ENCODE data around the gene TLR6.

Gene TLR6

GRCh38 chr4:38896940-38897339 lies 40.3 kb upstream of the TLR6 start:
- no peak overlapping the region for H3K18ac ChIP-seq (ENCODE audit: low read length)
- WGBS, 2 donors (ENCODE audit: extremely low coverage in 2 of 2, insufficient read length in 2 of 2, insufficient replicate concordance in 1 of 2): no CpG with 5 or more reads among the region's 1 CpG
- H3K79me1 ChIP-seq (ENCODE audit: low read depth, low read length): no peaks in the 10 kb centered on the region
- no peak for DNase-seq (ENCODE audit: low spot score)
- no peak overlapping the region for H3K9ac ChIP-seq (ENCODE audit: low read depth, low read length, poor library complexity)
- H3K27me3 ChIP-seq (ENCODE audit: control insufficient read depth in 3 of 3, insufficient read depth in 3 of 3, low read depth in 1 of 3, low read length in 3 of 3): no peaks in the 10 kb centered on the region
- no peaks in the 10 kb centered on the region for H3K9me3 ChIP-seq (replicated peaks in 1 of 2; ENCODE audit: control insufficient read depth in 2 of 2, insufficient read depth in 1 of 2, low read depth in 1 of 2, low read length in 2 of 2)
- no peak overlapping the region for H2AK5ac ChIP-seq (ENCODE audit: low read depth, low read length)
- no peak overlapping the region for H2BK15ac ChIP-seq (ENCODE audit: low read length)
- H2BK5ac ChIP-seq (ENCODE audit: low read length): no peak overlapping the region
- no peak overlapping the region for H3K4me2 ChIP-seq (ENCODE audit: insufficient read depth, low read length, poor library complexity, severe bottlenecking)
- no peak overlapping the region for H3K4ac ChIP-seq (ENCODE audit: low read length)
- no peak overlapping the region for H3K27ac ChIP-seq (replicated peaks; ENCODE audit: low read length)
- H3K4me3 ChIP-seq (ENCODE audit: low read length in 2 of 2): no peak overlapping the region
- no peak overlapping the region for H2BK12ac ChIP-seq (ENCODE audit: low read length)
- no peak overlapping the region for H2BK120ac ChIP-seq (ENCODE audit: low read depth, low read length)
- H3K36me3 ChIP-seq (replicated peaks in 1 of 2; ENCODE audit: control insufficient read depth in 2 of 2, insufficient read depth in 2 of 2, low read length in 2 of 2): no peaks in the 10 kb centered on the region
- no peak overlapping the region for H4K8ac ChIP-seq (ENCODE audit: low read depth, low read length)
- no peak overlapping the region for H4K91ac ChIP-seq (ENCODE audit: low read depth, low read length, poor library complexity)
- no peak overlapping the region for H3K14ac ChIP-seq (ENCODE audit: low read length)
- no peaks in the 10 kb centered on the region for H3K4me1 ChIP-seq (ENCODE audit: control insufficient read depth in 2 of 2, insufficient read depth in 1 of 2, low read depth in 1 of 2, low read length in 2 of 2)
- H3K23ac ChIP-seq (ENCODE audit: low read depth, low read length, poor library complexity): no peak overlapping the region
- no peak overlapping the region for H2AFZ ChIP-seq (ENCODE audit: low read length)

GRCh38 chr4:38894322-38894982 lies 37.8 kb upstream of the TLR6 start:
- no CpG with 5 or more reads among the region's 7 CpGs for WGBS, 2 donors (ENCODE audit: extremely low coverage in 2 of 2, insufficient read length in 2 of 2, insufficient replicate concordance in 1 of 2)
- no peaks in the 10 kb centered on the region for H3K9me3 ChIP-seq (replicated peaks in 1 of 2; ENCODE audit: control insufficient read depth in 2 of 2, insufficient read depth in 1 of 2, low read depth in 1 of 2, low read length in 2 of 2)
- no peak overlapping the region for H3K4me2 ChIP-seq (ENCODE audit: insufficient read depth, low read length, poor library complexity, severe bottlenecking)
- no peak overlapping the region for H2AK5ac ChIP-seq (ENCODE audit: low read depth, low read length)
- no peaks in the 10 kb centered on the region for H3K27me3 ChIP-seq (ENCODE audit: control insufficient read depth in 3 of 3, insufficient read depth in 3 of 3, low read depth in 1 of 3, low read length in 3 of 3)
- no peak overlapping the region for H2BK12ac ChIP-seq (ENCODE audit: low read length)
- no peak overlapping the region for H3K4ac ChIP-seq (ENCODE audit: low read length)
- no peak overlapping the region for H4K8ac ChIP-seq (ENCODE audit: low read depth, low read length)
- no peak overlapping the region for H3K14ac ChIP-seq (ENCODE audit: low read length)
- H3K4me3 ChIP-seq (ENCODE audit: low read length in 2 of 2): no peak overlapping the region
- no peak for DNase-seq (ENCODE audit: low spot score)
- no peak overlapping the region for H2BK15ac ChIP-seq (ENCODE audit: low read length)
- H3K79me1 ChIP-seq (ENCODE audit: low read depth, low read length): no peaks in the 10 kb centered on the region
- H3K4me1 ChIP-seq (ENCODE audit: control insufficient read depth in 2 of 2, insufficient read depth in 1 of 2, low read depth in 1 of 2, low read length in 2 of 2): peaks cover 0 to 1% of the 10 kb centered on the region in 2 donors
- H3K18ac ChIP-seq (ENCODE audit: low read length): no peak overlapping the region
- no peak overlapping the region for H3K23ac ChIP-seq (ENCODE audit: low read depth, low read length, poor library complexity)
- H3K36me3 ChIP-seq (replicated peaks in 1 of 2; ENCODE audit: control insufficient read depth in 2 of 2, insufficient read depth in 2 of 2, low read length in 2 of 2): no peaks in the 10 kb centered on the region
- H3K9ac ChIP-seq (ENCODE audit: low read depth, low read length, poor library complexity): no peak overlapping the region
- no peak overlapping the region for H2BK120ac ChIP-seq (ENCODE audit: low read depth, low read length)
- H2BK5ac ChIP-seq (ENCODE audit: low read length): no peak overlapping the region
- no peak overlapping the region for H4K91ac ChIP-seq (ENCODE audit: low read depth, low read length, poor library complexity)
- H2AFZ ChIP-seq (ENCODE audit: low read length): no peak overlapping the region
- H3K27ac ChIP-seq (replicated peaks; ENCODE audit: low read length): no peak overlapping the region

- no peak overlapping the region for H2BK120ac ChIP-seq (ENCODE audit: low read depth, low read length)
- no peak overlapping the region for H3K9ac ChIP-seq (ENCODE audit: low read depth, low read length, poor library complexity)
- no peak overlapping the region for H3K18ac ChIP-seq (ENCODE audit: low read length)
- H3K9me3 ChIP-seq (replicated peaks in 1 of 2; ENCODE audit: control insufficient read depth in 2 of 2, insufficient read depth in 1 of 2, low read depth in 1 of 2, low read length in 2 of 2): no peaks in the 10 kb centered on the region
- no peak overlapping the region for H3K4me2 ChIP-seq (ENCODE audit: insufficient read depth, low read length, poor library complexity, severe bottlenecking)
- no peak overlapping the region for H2AFZ ChIP-seq (ENCODE audit: low read length)
- H2BK15ac ChIP-seq (ENCODE audit: low read length): no peak overlapping the region
- no peak for DNase-seq (ENCODE audit: low spot score)
- no peak overlapping the region for H3K4me3 ChIP-seq (ENCODE audit: low read length in 2 of 2)
- H2BK5ac ChIP-seq (ENCODE audit: low read length): no peak overlapping the region
- no peak overlapping the region for H2BK12ac ChIP-seq (ENCODE audit: low read length)
- H3K4me1 ChIP-seq (ENCODE audit: control insufficient read depth in 2 of 2, insufficient read depth in 1 of 2, low read depth in 1 of 2, low read length in 2 of 2): peaks cover 0 to 1% of the 10 kb centered on the region in 2 donors
- no peak overlapping the region for H4K8ac ChIP-seq (ENCODE audit: low read depth, low read length)
- no peak overlapping the region for H3K23ac ChIP-seq (ENCODE audit: low read depth, low read length, poor library complexity)
- H3K27me3 ChIP-seq (ENCODE audit: control insufficient read depth in 3 of 3, insufficient read depth in 3 of 3, low read depth in 1 of 3, low read length in 3 of 3): no peaks in the 10 kb centered on the region
- no peak overlapping the region for H3K4ac ChIP-seq (ENCODE audit: low read length)
- WGBS, 2 donors (ENCODE audit: extremely low coverage in 2 of 2, insufficient read length in 2 of 2, insufficient replicate concordance in 1 of 2): no CpG with 5 or more reads among the region's 10 CpGs
- H2AK5ac ChIP-seq (ENCODE audit: low read depth, low read length): no peak overlapping the region
- no peak overlapping the region for H3K14ac ChIP-seq (ENCODE audit: low read length)
- no peak overlapping the region for H3K27ac ChIP-seq (replicated peaks; ENCODE audit: low read length)
- H3K36me3 ChIP-seq (replicated peaks in 1 of 2; ENCODE audit: control insufficient read depth in 2 of 2, insufficient read depth in 2 of 2, low read length in 2 of 2): no peaks in the 10 kb centered on the region
- H3K79me1 ChIP-seq (ENCODE audit: low read depth, low read length): no peaks in the 10 kb centered on the region
- no peak overlapping the region for H4K91ac ChIP-seq (ENCODE audit: low read depth, low read length, poor library complexity)
These were observed 34.7 kb upstream of the TLR6 start for GRCh38 chr4:38891051-38891983.

GRCh38 chr4:38889143-38889542 lies 32.5 kb upstream of the TLR6 start:
- Histone ChIP-seq H4K91ac (ENCODE audit: low read depth, low read length, poor library complexity) (no peak overlapping the region), H2BK5ac (ENCODE audit: low read length) (no peak overlapping the region), H3K4me3 (ENCODE audit: low read length in 2 of 2) (no peak overlapping the region), H3K9ac (ENCODE audit: low read depth, low read length, poor library complexity) (no peak overlapping the region), H3K18ac (ENCODE audit: low read length) (no peak overlapping the region), H3K27ac (replicated peaks; ENCODE audit: low read length) (no peak overlapping the region), H3K4me2 (ENCODE audit: insufficient read depth, low read length, poor library complexity, severe bottlenecking) (no peak overlapping the region), H4K8ac (ENCODE audit: low read depth, low read length) (no peak overlapping the region), H2BK120ac (ENCODE audit: low read depth, low read length) (no peak overlapping the region), H2BK15ac (ENCODE audit: low read length) (no peak overlapping the region), H2AK5ac (ENCODE audit: low read depth, low read length) (no peak overlapping the region), H3K9me3 (replicated peaks in 1 of 2; ENCODE audit: control insufficient read depth in 2 of 2, insufficient read depth in 1 of 2, low read depth in 1 of 2, low read length in 2 of 2) (no peaks in the 10 kb centered on the region), H3K23ac (ENCODE audit: low read depth, low read length, poor library complexity) (no peak overlapping the region), H2BK12ac (ENCODE audit: low read length) (no peak overlapping the region), H3K36me3 (replicated peaks in 1 of 2; ENCODE audit: control insufficient read depth in 2 of 2, insufficient read depth in 2 of 2, low read length in 2 of 2) (no peaks in the 10 kb centered on the region), H3K14ac (ENCODE audit: low read length) (no peak overlapping the region), H3K27me3 (ENCODE audit: control insufficient read depth in 3 of 3, insufficient read depth in 3 of 3, low read depth in 1 of 3, low read length in 3 of 3) (no peaks in the 10 kb centered on the region), H2AFZ (ENCODE audit: low read length) (no peak overlapping the region), H3K4me1 (ENCODE audit: control insufficient read depth in 2 of 2, insufficient read depth in 1 of 2, low read depth in 1 of 2, low read length in 2 of 2) (peaks cover 0 to 1% of the 10 kb centered on the region in 2 donors), H3K4ac (ENCODE audit: low read length) (no peak overlapping the region), H3K79me1 (ENCODE audit: low read depth, low read length) (no peaks in the 10 kb centered on the region)
- DNase-seq (ENCODE audit: low spot score): no peak
- WGBS, 2 donors (ENCODE audit: extremely low coverage in 2 of 2, insufficient read length in 2 of 2, insufficient replicate concordance in 1 of 2): no CpG with 5 or more reads among the region's 1 CpG
